ENCODE results near the gene SNX3.

Gene SNX3

DNA sequence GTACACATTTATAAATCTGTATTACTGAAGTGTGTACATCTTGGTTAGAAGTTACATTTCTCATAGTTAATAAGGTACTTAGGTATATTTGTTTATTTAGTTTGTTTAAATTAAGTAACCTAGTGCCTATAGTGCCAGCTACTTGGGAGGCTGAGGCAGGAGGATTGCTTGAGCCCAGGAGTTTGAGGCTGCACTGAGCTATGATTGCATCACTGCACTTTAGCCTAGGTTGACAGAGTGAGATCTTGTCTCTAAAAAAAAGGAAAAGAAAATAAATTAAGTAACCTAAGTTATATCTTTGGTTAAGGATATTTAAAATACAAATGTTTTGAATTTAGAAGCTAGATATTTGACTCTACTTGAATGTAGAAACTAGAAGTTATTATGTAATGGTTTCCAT lies 24.5 kb upstream of the SNX3 start (continued):
- TF ChIP-seq, protein P1, sequence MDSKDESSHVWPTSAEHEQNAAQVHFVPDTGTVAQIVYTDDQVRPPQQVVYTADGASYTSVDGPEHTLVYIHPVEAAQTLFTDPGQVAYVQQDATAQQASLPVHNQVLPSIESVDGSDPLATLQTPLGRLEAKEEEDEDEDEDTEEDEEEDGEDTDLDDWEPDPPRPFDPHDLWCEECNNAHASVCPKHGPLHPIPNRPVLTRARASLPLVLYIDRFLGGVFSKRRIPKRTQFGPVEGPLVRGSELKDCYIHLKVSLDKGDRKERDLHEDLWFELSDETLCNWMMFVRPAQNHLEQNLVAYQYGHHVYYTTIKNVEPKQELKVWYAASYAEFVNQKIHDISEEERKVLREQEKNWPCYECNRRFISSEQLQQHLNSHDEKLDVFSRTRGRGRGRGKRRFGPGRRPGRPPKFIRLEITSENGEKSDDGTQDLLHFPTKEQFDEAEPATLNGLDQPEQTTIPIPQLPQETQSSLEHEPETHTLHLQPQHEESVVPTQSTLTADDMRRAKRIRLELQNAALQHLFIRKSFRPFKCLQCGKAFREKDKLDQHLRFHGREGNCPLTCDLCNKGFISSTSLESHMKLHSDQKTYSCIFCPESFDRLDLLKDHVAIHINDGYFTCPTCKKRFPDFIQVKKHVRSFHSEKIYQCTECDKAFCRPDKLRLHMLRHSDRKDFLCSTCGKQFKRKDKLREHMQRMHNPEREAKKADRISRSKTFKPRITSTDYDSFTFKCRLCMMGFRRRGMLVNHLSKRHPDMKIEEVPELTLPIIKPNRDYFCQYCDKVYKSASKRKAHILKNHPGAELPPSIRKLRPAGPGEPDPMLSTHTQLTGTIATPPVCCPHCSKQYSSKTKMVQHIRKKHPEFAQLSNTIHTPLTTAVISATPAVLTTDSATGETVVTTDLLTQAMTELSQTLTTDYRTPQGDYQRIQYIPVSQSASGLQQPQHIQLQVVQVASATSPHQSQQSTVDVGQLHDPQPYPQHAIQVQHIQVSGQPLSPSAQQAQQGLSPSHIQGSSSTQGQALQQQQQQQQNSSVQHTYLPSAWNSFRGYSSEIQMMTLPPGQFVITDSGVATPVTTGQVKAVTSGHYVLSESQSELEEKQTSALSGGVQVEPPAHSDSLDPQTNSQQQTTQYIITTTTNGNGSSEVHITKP (tag by site-specific recombination; IDR thresholded peaks at IDR 0.05) = no peak
- TF ChIP-seq ZNF792 (tag by site-specific recombination; IDR thresholded peaks at IDR 0.05) = no peak

GRCh38 chr6:108277831-108278230 lies 17.0 kb upstream of the SNX3 start:
- H3K36me3 ChIP-seq (ENCODE audit: control insufficient read depth in 2 of 2, insufficient read depth in 1 of 2, low read length in 2 of 2) = no peaks in the 10 kb centered on the region
- POLR2A ChIA-PET = no interaction called here
- H3K27ac ChIP-seq (ENCODE audit: extremely low read depth, low read depth, low read length) = no peak overlapping the region
- no peak overlapping the region for H3K4me3 ChIP-seq (ENCODE audit: low read depth, low read length)
- H3K9me3 ChIP-seq (ENCODE audit: control insufficient read depth, insufficient read depth, low read depth, low read length) = no peaks in the 10 kb centered on the region
- CTCF ChIA-PET = interaction anchor here (0.6 to 0.7 kb wide), 2 partner anchors 31 to 220 kb away, joined by 3 to 4 read pairs; no protein-coding TSS in a partner anchor
- no peaks in the 10 kb centered on the region for H3K4me1 ChIP-seq (ENCODE audit: control insufficient read depth, insufficient read depth, low read length)
- TF ChIP-seq ZNF2 (tag by site-specific recombination; IDR thresholded peaks at IDR 0.05) (no peak), ZNF548 (tag by site-specific recombination; IDR thresholded peaks at IDR 0.05) (no peak), ZNF639 (tag by site-specific recombination; IDR thresholded peaks at IDR 0.05) (no peak), ZNF561 (tag by site-specific recombination; IDR thresholded peaks at IDR 0.05; ENCODE audit: borderline replicate concordance) (no peak), ZNF571 (tag by site-specific recombination; IDR thresholded peaks at IDR 0.05) (no peak), ZNF157 (tag by site-specific recombination; IDR thresholded peaks at IDR 0.05) (no peak), ZNF140 (tag by site-specific recombination; IDR thresholded peaks at IDR 0.05) (no peak), KLF16 (tag by site-specific recombination; IDR thresholded peaks at IDR 0.05) (no peak), ZFHX2 (tag by site-specific recombination; conservative IDR thresholded peaks at IDR 0.05) (no peak), ZNF677 (tag by site-specific recombination; IDR thresholded peaks at IDR 0.05) (no peak), ZFP37 (tag by site-specific recombination; IDR thresholded peaks at IDR 0.05) (no peak), ZNF350 (tag by site-specific recombination; IDR thresholded peaks at IDR 0.05) (no peak), KLF9 (tag by site-specific recombination; IDR thresholded peaks at IDR 0.05; ENCODE audit: low read depth) (no peak), ZNF324 (tag by site-specific recombination; IDR thresholded peaks at IDR 0.05) (no peak), ZFP41 (tag by site-specific recombination; IDR thresholded peaks at IDR 0.05; ENCODE audit: borderline replicate concordance) (no peak)
- TF ChIP-seq, protein P2, sequence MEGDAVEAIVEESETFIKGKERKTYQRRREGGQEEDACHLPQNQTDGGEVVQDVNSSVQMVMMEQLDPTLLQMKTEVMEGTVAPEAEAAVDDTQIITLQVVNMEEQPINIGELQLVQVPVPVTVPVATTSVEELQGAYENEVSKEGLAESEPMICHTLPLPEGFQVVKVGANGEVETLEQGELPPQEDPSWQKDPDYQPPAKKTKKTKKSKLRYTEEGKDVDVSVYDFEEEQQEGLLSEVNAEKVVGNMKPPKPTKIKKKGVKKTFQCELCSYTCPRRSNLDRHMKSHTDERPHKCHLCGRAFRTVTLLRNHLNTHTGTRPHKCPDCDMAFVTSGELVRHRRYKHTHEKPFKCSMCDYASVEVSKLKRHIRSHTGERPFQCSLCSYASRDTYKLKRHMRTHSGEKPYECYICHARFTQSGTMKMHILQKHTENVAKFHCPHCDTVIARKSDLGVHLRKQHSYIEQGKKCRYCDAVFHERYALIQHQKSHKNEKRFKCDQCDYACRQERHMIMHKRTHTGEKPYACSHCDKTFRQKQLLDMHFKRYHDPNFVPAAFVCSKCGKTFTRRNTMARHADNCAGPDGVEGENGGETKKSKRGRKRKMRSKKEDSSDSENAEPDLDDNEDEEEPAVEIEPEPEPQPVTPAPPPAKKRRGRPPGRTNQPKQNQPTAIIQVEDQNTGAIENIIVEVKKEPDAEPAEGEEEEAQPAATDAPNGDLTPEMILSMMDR (tag by site-specific recombination; IDR thresholded peaks at IDR 0.05) = no peak
- TF ChIP-seq, protein P3, sequence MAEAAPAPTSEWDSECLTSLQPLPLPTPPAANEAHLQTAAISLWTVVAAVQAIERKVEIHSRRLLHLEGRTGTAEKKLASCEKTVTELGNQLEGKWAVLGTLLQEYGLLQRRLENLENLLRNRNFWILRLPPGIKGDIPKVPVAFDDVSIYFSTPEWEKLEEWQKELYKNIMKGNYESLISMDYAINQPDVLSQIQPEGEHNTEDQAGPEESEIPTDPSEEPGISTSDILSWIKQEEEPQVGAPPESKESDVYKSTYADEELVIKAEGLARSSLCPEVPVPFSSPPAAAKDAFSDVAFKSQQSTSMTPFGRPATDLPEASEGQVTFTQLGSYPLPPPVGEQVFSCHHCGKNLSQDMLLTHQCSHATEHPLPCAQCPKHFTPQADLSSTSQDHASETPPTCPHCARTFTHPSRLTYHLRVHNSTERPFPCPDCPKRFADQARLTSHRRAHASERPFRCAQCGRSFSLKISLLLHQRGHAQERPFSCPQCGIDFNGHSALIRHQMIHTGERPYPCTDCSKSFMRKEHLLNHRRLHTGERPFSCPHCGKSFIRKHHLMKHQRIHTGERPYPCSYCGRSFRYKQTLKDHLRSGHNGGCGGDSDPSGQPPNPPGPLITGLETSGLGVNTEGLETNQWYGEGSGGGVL (tag by site-specific recombination; IDR thresholded peaks at IDR 0.05) = no peak

Measured in HEK293 (cell line).